GM12865 (cell line): Measurements from ENCODE around the gene MARVELD1.

Experiments used
- DNase-seq: peaks from one replicate; pipeline ENCODE4 v3.0.0; 2010; ENCODE audit warnings: low read depth
- H3K4me3 ChIP-seq: 2 replicates; pipeline ENCODE4 v1.5.1; 2011; ENCODE audit warnings: mild to moderate bottlenecking, low read depth, low read length, control low read depth
- TF ChIP-seq, protein P1 (sequence below): IDR thresholded peaks from 2 replicates; pipeline ENCODE4 v1.5.1; 2011; ENCODE audit warnings: low read length, control low read depth, low read depth, inconsistent platforms; ENCODE audit not compliant: insufficient read depth; ENCODE audit errors: missing control alignments

The MARVELD1 gene

DNA sequence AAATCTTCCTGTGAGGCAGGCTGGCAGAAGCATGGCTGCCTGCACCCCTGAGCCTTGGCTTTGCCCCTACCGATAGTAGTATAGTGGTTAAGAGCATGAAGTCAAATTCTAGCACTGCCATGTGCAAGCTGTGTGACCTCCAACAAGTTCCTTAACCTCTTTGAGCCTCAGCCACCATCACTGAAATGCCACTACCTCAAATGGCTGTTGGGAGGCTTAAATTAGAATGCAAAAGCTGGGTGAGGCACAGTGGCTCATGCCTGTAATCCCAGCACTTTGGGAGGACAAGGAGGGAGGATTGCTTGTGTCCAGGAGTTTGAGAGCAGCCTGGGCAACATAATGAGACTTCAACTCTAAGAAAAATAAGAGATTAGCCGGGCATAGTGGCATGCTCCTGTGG, 49.9 kb downstream of the MARVELD1 start:
- no peak overlapping the region for H3K4me3 ChIP-seq
- TF ChIP-seq, protein P1, sequence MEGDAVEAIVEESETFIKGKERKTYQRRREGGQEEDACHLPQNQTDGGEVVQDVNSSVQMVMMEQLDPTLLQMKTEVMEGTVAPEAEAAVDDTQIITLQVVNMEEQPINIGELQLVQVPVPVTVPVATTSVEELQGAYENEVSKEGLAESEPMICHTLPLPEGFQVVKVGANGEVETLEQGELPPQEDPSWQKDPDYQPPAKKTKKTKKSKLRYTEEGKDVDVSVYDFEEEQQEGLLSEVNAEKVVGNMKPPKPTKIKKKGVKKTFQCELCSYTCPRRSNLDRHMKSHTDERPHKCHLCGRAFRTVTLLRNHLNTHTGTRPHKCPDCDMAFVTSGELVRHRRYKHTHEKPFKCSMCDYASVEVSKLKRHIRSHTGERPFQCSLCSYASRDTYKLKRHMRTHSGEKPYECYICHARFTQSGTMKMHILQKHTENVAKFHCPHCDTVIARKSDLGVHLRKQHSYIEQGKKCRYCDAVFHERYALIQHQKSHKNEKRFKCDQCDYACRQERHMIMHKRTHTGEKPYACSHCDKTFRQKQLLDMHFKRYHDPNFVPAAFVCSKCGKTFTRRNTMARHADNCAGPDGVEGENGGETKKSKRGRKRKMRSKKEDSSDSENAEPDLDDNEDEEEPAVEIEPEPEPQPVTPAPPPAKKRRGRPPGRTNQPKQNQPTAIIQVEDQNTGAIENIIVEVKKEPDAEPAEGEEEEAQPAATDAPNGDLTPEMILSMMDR: no peak

DNA sequence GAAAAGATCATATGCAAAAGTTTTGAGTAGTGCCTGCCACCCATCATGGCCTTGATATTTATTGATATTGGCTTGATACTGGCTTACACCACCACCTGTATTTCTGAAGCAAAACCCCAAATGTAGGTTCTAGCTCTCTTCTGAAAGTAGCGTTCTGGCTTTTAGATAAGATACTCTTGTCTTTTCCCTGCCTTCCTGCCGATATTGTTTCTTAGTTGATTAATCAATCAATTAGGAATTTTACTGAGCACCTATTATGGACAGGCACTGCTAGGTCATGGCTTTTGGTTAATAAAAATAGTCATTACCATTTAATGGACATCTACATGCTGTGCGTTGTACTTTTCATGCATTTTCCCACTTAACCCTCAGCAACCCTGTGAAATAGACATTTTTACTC, 50.4 kb downstream of the MARVELD1 start:
- no peak overlapping the region for H3K4me3 ChIP-seq
- no peak for DNase-seq
- TF ChIP-seq, protein P1: no peak

More for the DNA sequence above, 49.9 kb downstream of the MARVELD1 start:
- DNase-seq: no peak

DNA sequence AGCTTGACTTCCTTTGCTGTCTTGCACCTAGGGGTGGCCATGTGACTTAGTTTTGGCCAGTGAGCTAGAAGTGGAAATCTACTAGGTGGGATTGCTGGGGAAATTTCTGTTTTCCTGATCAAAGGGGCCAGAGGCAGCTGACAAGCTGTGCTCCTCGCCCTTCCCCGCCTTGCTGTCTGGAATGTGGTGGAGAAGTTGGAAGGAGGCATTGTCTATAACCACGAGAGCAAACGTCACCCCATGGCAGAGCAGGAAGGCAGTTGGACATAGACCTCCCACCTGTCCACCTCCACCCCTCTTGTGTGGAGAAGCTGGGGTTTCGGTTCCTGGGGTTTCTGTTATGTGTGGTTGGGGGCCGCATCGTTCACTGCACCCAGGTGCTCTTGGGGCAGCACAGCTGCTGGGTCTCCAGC, 51.0 kb downstream of the MARVELD1 start:
- TF ChIP-seq, protein P1: no peak
- peak; percentile 17 for DNase-seq
- no peak overlapping the region for H3K4me3 ChIP-seq

DNA sequence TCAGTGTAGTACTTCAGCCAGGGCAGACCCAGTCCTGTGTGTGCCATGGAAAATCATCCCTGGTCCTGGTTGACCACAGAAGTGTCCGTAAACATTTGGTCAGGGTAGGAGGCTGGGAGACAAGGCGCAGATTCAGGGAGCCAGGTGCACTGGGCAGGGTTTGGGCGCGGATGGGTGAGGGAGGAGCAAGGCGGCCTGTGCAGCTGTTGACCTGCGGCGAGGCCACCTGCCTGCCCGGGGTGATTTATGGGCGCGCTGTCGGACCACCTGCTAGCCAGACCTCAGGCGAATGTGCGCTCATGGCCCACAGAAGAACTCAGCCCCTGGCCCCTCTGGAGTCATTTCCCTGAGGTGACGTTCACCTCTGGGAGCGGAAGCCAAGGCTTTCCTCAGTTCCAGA, 51.7 kb downstream of the MARVELD1 start:
- TF ChIP-seq, protein P1: no peak
- no peak overlapping the region for H3K4me3 ChIP-seq
- DNase-seq: no peak

DNA sequence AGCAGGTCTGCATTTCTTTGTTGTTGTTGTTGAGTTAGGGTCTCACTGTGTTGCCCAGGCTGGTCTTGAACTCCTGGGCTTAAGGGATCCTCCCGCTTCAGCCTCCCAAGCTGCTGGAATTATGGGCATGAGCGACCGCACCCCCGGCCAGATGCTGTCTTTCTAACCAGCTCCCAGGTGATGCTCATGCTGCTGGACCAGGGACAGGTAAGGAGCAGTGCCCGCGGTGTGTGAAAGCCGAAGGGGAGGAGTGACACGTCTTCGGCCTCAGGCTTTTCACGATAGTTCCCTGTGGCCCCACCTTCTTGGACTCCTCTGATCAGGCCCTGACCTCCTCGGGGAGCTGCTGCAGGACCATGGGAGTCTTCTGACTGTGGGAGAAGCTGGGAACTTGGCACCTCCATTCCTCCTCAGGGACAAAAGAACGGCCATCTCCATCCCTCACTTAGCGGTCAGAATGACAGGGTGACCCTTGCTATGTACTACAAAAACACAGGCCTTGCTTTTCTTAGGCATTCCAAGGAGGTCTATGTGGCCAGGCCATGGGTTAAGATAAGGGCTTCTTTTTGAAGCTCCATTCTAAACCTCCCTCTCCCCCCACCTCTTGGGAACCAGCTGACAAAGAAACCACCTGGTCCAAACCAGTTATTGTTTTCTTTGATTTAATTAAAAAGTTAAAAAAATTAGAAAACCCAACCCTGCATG, 52.7 kb downstream of the MARVELD1 start:
- TF ChIP-seq, protein P1: no peak
- no peak for DNase-seq
- no peak overlapping the region for H3K4me3 ChIP-seq

DNA sequence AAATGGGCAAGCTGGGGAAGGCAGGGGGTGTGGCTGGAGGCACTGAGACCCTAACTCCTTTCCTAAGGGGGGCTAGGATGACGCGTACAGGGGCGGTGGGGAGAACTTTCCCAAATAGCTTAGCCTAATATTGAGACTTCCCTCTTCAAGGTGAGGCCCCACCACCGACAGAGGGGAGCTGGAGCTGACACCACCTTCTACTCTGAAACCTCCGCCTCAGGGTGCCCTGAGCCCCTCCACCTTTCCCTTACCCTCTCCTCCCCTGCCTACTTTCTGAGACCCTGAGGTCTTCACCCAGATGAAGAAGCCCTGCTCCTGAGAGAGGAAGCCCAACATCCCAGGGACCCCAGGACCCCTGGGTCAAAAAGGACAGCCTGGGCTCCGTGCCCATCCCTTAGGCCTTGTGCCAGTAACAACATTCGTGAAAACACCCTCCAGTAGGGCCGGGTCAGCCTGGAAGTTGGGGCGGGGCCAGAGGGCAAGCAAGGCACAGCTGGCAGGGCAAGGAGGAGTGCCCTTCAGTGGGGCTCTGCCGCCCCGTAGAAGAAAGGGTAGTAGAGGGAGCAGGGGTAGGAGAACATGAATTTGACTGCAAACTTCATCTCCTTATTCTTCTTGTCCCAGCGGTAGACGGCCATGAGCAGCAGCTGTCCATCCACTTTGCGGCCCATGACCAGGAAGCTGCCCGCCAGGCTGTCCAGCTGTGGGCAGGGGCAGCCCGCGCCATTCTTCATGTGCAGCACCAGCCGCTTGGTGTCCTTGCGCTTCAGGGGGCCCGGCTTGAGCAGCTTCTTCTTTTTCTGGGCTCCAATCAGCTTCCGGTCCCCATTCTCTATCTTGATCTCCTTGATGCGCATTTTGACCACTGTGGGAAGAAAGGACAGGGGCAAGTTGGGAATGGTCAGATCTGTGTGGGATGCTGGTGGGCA, 53.7 kb downstream of the MARVELD1 start:
- no peak overlapping the region for H3K4me3 ChIP-seq
- TF ChIP-seq, protein P1: no peak
- no peak for DNase-seq
